ENCODE results near the gene SLC13A3. TPM values are rescaled to one million over a fixed set of nuclear protein-coding genes. Genes with fewer than 3 reads are reported as not detected.

SLC13A3 gene
- total and polyA plus RNA-seq, 2 of the 4 experiments (the other 2 are of a cell fraction) = 2.5 to 4.2 TPM

DNA sequence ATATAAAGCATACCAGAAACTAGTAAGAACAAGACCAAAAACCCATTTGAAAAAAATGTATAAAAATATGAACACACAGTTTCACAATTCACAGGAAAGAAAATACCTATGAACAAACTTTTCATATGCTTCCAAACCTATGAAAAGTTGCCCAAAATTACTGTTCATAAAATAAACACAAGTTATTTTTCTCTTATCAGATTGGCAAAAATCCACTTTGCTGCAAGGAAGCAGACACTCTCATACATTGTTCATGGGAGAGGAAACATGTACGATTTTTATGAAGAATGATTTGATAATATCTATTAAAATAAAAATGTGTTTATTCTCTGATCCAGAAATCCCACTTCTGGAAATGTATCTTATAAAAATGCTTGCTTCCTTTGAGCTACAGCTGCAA is 60.8 kb downstream of the SLC13A3 start:
- H3K9me1 ChIP-seq (ENCODE audit: insufficient read depth, low read length) = no peaks in the 10 kb centered on the region
- no peak overlapping the region for H2BK15ac ChIP-seq (ENCODE audit: low read depth, low read length)
- no peaks in the 10 kb centered on the region for H3K79me1 ChIP-seq (ENCODE audit: low read depth in 1 of 2, low read length in 2 of 2)
- no peak overlapping the region for H3K9ac ChIP-seq (ENCODE audit: low read depth, low read length)
- H3K4me1 ChIP-seq (ENCODE audit: control insufficient read depth, insufficient read depth, low read length) = no peaks in the 10 kb centered on the region
- no peak overlapping the region for H3K4me3 ChIP-seq (ENCODE audit: insufficient read depth, low read depth, low read length)
- no peak overlapping the region for H2AFZ ChIP-seq (replicated peaks; ENCODE audit: low read length, poor library complexity)
- H3K23ac ChIP-seq (ENCODE audit: low read depth, low read length) = no peak overlapping the region
- dilution Hi-C loops (cut with HindIII; ENCODE audit: low sequenced_read_pairs, unreplicated experiment) (no loop called here), intact Hi-C loops (cut with micrococcal nuclease) (loop anchor here (10.0 kb wide), 1 partner anchor 64 kb away; the partner anchor contains the start of gene SLC13A3), in situ Hi-C loops (cut with MboI; ENCODE audit: low sequenced_read_pairs) (no loop called here)
- no peaks in the 10 kb centered on the region for H4K20me1 ChIP-seq (ENCODE audit: insufficient read depth, low read length)
- no peak overlapping the region for H3K4ac ChIP-seq (ENCODE audit: low read depth, low read length)
- no peak overlapping the region for H2AK9ac ChIP-seq (replicated peaks; ENCODE audit: low read depth, low read length, poor library complexity)
- H2BK20ac ChIP-seq (ENCODE audit: low read depth, low read length) = no peak overlapping the region
- no peak for DNase-seq
- BruUV-seq (replicated peaks) = no TSS peak
- ChIA-PET POLR2A (ENCODE audit: unreplicated experiment) (no interaction called here), CTCF (no interaction called here)
- H3K56ac ChIP-seq (ENCODE audit: extremely low read depth, insufficient read depth, low read length) = no peak overlapping the region
- no peak overlapping the region for H4K8ac ChIP-seq (ENCODE audit: low read depth in 2 of 2, low read length in 2 of 2)
- no peak overlapping the region for H3K4me2 ChIP-seq (ENCODE audit: low read depth, low read length)
- H2BK5ac ChIP-seq (ENCODE audit: low read depth, low read length, poor library complexity, severe bottlenecking) = no peak overlapping the region
- H3K36me3 ChIP-seq (ENCODE audit: control insufficient read depth, insufficient read depth, low read length) = no peaks in the 10 kb centered on the region
- no peak for ATAC-seq (ENCODE audit: low read depth)
- no peak overlapping the region for H3K18ac ChIP-seq (ENCODE audit: low read depth, low read length)
- TF ChIP-seq, protein P1, sequence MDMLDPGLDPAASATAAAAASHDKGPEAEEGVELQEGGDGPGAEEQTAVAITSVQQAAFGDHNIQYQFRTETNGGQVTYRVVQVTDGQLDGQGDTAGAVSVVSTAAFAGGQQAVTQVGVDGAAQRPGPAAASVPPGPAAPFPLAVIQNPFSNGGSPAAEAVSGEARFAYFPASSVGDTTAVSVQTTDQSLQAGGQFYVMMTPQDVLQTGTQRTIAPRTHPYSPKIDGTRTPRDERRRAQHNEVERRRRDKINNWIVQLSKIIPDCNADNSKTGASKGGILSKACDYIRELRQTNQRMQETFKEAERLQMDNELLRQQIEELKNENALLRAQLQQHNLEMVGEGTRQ (IDR thresholded peaks at IDR 0.05; ENCODE audit: low read depth, low read length) = no peak
- TF ChIP-seq SMC3 (IDR thresholded peaks at IDR 0.05; ENCODE audit: low read depth, low read length) = no peak
- TF ChIP-seq MAZ (IDR thresholded peaks at IDR 0.05; ENCODE audit: borderline replicate concordance, low read depth, low read length) = no peak
- no peak for TF ChIP-seq MXI1 (IDR thresholded peaks at IDR 0.05; ENCODE audit: borderline replicate concordance, low read depth, low read length)
- no peak for TF ChIP-seq FOS (IDR thresholded peaks at IDR 0.05; ENCODE audit: low read depth, low read length)
- TF ChIP-seq RCOR1 (IDR thresholded peaks at IDR 0.05; ENCODE audit: insufficient replicate concordance, low read length) = no peak
- no peak for TF ChIP-seq CEBPB (IDR thresholded peaks at IDR 0.05; ENCODE audit: low read depth, low read length)
- TF ChIP-seq NFE2L2 (IDR thresholded peaks at IDR 0.05; ENCODE audit: low read depth, low read length) = no peak
- no peak for TF ChIP-seq BHLHE40 (IDR thresholded peaks at IDR 0.05; ENCODE audit: low read depth, low read length)
- TF ChIP-seq RAD21 (IDR thresholded peaks at IDR 0.05; ENCODE audit: low read length) = no peak
- no peak for TF ChIP-seq RFX5 (IDR thresholded peaks at IDR 0.05; ENCODE audit: low read depth, low read length)
- H3K9me3 ChIP-seq (ENCODE audit: control insufficient read depth, insufficient read depth, low read length) = no peaks in the 10 kb centered on the region
- no peak overlapping the region for H3K14ac ChIP-seq (replicated peaks; ENCODE audit: low read depth, low read length)
- WGBS, 2 experiments (ENCODE audit: extremely low coverage in 2 of 2, insufficient read length in 1 of 2) = no CpG with 5 or more reads among the region's 1 CpG
- no peak overlapping the region for H4K91ac ChIP-seq (ENCODE audit: insufficient read depth, low read depth, low read length)
- no peak overlapping the region for H2BK120ac ChIP-seq (ENCODE audit: low read depth, low read length)
- H3K27ac ChIP-seq (ENCODE audit: insufficient read depth, low read length) = no peak overlapping the region
- no peaks in the 10 kb centered on the region for H3K27me3 ChIP-seq (ENCODE audit: control insufficient read depth, insufficient read depth, low read length)
- H2AK5ac ChIP-seq (ENCODE audit: low read depth, low read length) = no peak overlapping the region
- H4K5ac ChIP-seq (ENCODE audit: low read depth, low read length) = no peak overlapping the region
